Measurements from ENCODE around the gene SMCO1.
A peak's percentile ranks its signal among the peaks of the same experiment; 100 is the strongest.
"Not testable (repeated sequence)": the region's sequence is repeated elsewhere in the genome, so short reads cannot be mapped to it uniquely, and the experiment has no call there.

SMCO1 gene

GRCh38 chr3:196524527-196524926 is 9.4 kb upstream of the SMCO1 start:
- Histone ChIP-seq H3K36me3 (ENCODE audit: control insufficient read depth, low read length) (no peaks in the 10 kb centered on the region), H3F3A (ENCODE audit: control insufficient read depth, insufficient read depth) (no peaks in the 10 kb centered on the region), H3K4me1 (ENCODE audit: control insufficient read depth, low read length) (peaks cover 18% of the 10 kb centered on the region), H3K4me2 (ENCODE audit: low read length) (no peak overlapping the region), H3K9me3 (ENCODE audit: control insufficient read depth, insufficient read depth, low read length) (peaks cover 15% of the 10 kb centered on the region), H4K20me1 (ENCODE audit: control insufficient read depth, insufficient read depth, low read depth, low read length) (no peaks in the 10 kb centered on the region), H3K9me2 (replicated peaks; ENCODE audit: control insufficient read depth, low read length) (no peaks in the 10 kb centered on the region), H3K27ac (ENCODE audit: low read depth, low read length) (no peak overlapping the region), H3K27me3 (ENCODE audit: control insufficient read depth, low read length) (no peaks in the 10 kb centered on the region), H3K79me2 (ENCODE audit: control insufficient read depth, low read length) (no peaks in the 10 kb centered on the region), H3K4me3 (ENCODE audit: low read length) (no peak overlapping the region)
- no peak for TF ChIP-seq EZH2phosphoT487 (IDR thresholded peaks at IDR 0.05; ENCODE audit: borderline replicate concordance, low read length)
- peak; percentile 36 for TF ChIP-seq CTCF (IDR thresholded peaks at IDR 0.05; ENCODE audit: low read depth, low read length, poor library complexity, severe bottlenecking)

GRCh38 chr3:196523841-196524240 is 8.7 kb upstream of the SMCO1 start:
- H3F3A ChIP-seq (ENCODE audit: control insufficient read depth, insufficient read depth): no peaks in the 10 kb centered on the region
- H4K20me1 ChIP-seq (ENCODE audit: control insufficient read depth, insufficient read depth, low read depth, low read length): no peaks in the 10 kb centered on the region
- TF ChIP-seq EZH2phosphoT487 (IDR thresholded peaks at IDR 0.05; ENCODE audit: borderline replicate concordance, low read length) (no peak), CTCF (IDR thresholded peaks at IDR 0.05; ENCODE audit: low read depth, low read length, poor library complexity, severe bottlenecking) (no peak)
- no peaks in the 10 kb centered on the region for H3K36me3 ChIP-seq (ENCODE audit: control insufficient read depth, low read length)
- H3K79me2 ChIP-seq (ENCODE audit: control insufficient read depth, low read length): no peaks in the 10 kb centered on the region
- no peaks in the 10 kb centered on the region for H3K27me3 ChIP-seq (ENCODE audit: control insufficient read depth, low read length)
- H3K27ac ChIP-seq (ENCODE audit: low read depth, low read length): no peak overlapping the region
- peaks cover 14% of the 10 kb centered on the region for H3K4me1 ChIP-seq (ENCODE audit: control insufficient read depth, low read length)
- H3K9me3 ChIP-seq (ENCODE audit: control insufficient read depth, insufficient read depth, low read length): peaks cover 21% of the 10 kb centered on the region
- no peak overlapping the region for H3K4me2 ChIP-seq (ENCODE audit: low read length)
- H3K4me3 ChIP-seq (ENCODE audit: low read length): no peak overlapping the region
- H3K9me2 ChIP-seq (replicated peaks; ENCODE audit: control insufficient read depth, low read length): no peaks in the 10 kb centered on the region

- not testable (repeated sequence) for H3K79me2 ChIP-seq (ENCODE audit: control insufficient read depth, low read length); H3K27me3 ChIP-seq (ENCODE audit: control insufficient read depth, low read length); H3K9me2 ChIP-seq (replicated peaks; ENCODE audit: control insufficient read depth, low read length)
Observed at GRCh38 chr3:196521291-196521690, 6.1 kb upstream of the SMCO1 start.

GRCh38 chr3:196519718-196520082 is 4.6 kb upstream of the SMCO1 start:
- Histone ChIP-seq H3K36me3 (ENCODE audit: control insufficient read depth, low read length) (no peaks in the 10 kb centered on the region), H4K20me1 (ENCODE audit: control insufficient read depth, insufficient read depth, low read depth, low read length) (no peaks in the 10 kb centered on the region), H3F3A (ENCODE audit: control insufficient read depth, insufficient read depth) (no peaks in the 10 kb centered on the region), H3K27me3 (ENCODE audit: control insufficient read depth, low read length) (no peaks in the 10 kb centered on the region), H3K9me2 (replicated peaks; ENCODE audit: control insufficient read depth, low read length) (no peaks in the 10 kb centered on the region), H3K4me3 (ENCODE audit: low read length) (no peak overlapping the region), H3K27ac (ENCODE audit: low read depth, low read length) (no peak overlapping the region), H3K79me2 (ENCODE audit: control insufficient read depth, low read length) (no peaks in the 10 kb centered on the region), H3K4me2 (ENCODE audit: low read length) (no peak overlapping the region), H3K4me1 (ENCODE audit: control insufficient read depth, low read length) (peaks cover 8% of the 10 kb centered on the region), H3K9me3 (ENCODE audit: control insufficient read depth, insufficient read depth, low read length) (peaks cover 31% of the 10 kb centered on the region)
- TF ChIP-seq EZH2phosphoT487 (IDR thresholded peaks at IDR 0.05; ENCODE audit: borderline replicate concordance, low read length): no peak

More at GRCh38 chr3:196521291-196521690, 6.1 kb upstream of the SMCO1 start:
- not testable (repeated sequence) for H3K4me1 ChIP-seq (ENCODE audit: control insufficient read depth, low read length); H3K27ac ChIP-seq (ENCODE audit: low read depth, low read length); H3F3A ChIP-seq (ENCODE audit: control insufficient read depth, insufficient read depth); H4K20me1 ChIP-seq (ENCODE audit: control insufficient read depth, insufficient read depth, low read depth, low read length); H3K4me3 ChIP-seq (ENCODE audit: low read length); H3K4me2 ChIP-seq (ENCODE audit: low read length); H3K36me3 ChIP-seq (ENCODE audit: control insufficient read depth, low read length)
- H3K9me3 ChIP-seq (ENCODE audit: control insufficient read depth, insufficient read depth, low read length): peaks cover 31% of the 10 kb centered on the region
